ENCODE measurements around the gene ABCC2. TPM values are rescaled to one million over a fixed set of nuclear protein-coding genes. Genes with fewer than 3 reads are reported as not detected.

ABCC2 gene
- total RNA-seq, 2 experiments from 2014 or later = 0.91 to 1.4 TPM

GRCh38 chr10:99768556-99768955, 13.9 kb upstream of the ABCC2 start:
- CTCF ChIA-PET = interaction anchor here (2.2 kb wide), 1 partner anchor 77 kb away, joined by 4 read pairs; no protein-coding TSS in a partner anchor
- POLR2A ChIA-PET = interaction anchor here (0.7 kb wide), 1 partner anchor 1153 kb away, joined by 3 read pairs; no protein-coding TSS in a partner anchor

- POLR2A ChIA-PET = no interaction called here
- CTCF ChIA-PET = no interaction called here
Measured at GRCh38 chr10:99769706-99770105, 12.7 kb upstream of the ABCC2 start.

- ChIA-PET CTCF (no interaction called here), POLR2A (no interaction called here)
Measured at GRCh38 chr10:99770408-99771045, 11.9 kb upstream of the ABCC2 start.

- POLR2A ChIA-PET = no interaction called here
- CTCF ChIA-PET = no interaction called here
Measured at GRCh38 chr10:99775850-99776249, 6.6 kb upstream of the ABCC2 start.

GRCh38 chr10:99777918-99778714, 4.3 kb upstream of the ABCC2 start:
- ChIA-PET CTCF (no interaction called here), POLR2A (no interaction called here)

GRCh38 chr10:99779335-99779734, 3.1 kb upstream of the ABCC2 start:
- ChIA-PET POLR2A (interaction anchor here (0.6 kb wide), 1 partner anchor 28 kb away, joined by 5 read pairs; no protein-coding TSS in a partner anchor), CTCF (no interaction called here)

- ChIA-PET POLR2A (no interaction called here), CTCF (no interaction called here)
Measured at GRCh38 chr10:99781734-99782429, 558 bp upstream of the ABCC2 start.

GRCh38 chr10:99784016-99784726, 1.7 kb downstream of the ABCC2 start:
- ChIA-PET POLR2A (no interaction called here), CTCF (no interaction called here)

GRCh38 chr10:99784727-99785441, 2.4 kb downstream of the ABCC2 start:
- ChIA-PET POLR2A (no interaction called here), CTCF (no interaction called here)

GRCh38 chr10:99785646-99786045, 3.2 kb downstream of the ABCC2 start:
- ChIA-PET CTCF (no interaction called here), POLR2A (no interaction called here)

GRCh38 chr10:99787311-99787710, 4.9 kb downstream of the ABCC2 start:
- POLR2A ChIA-PET = no interaction called here
- CTCF ChIA-PET = no interaction called here

GRCh38 chr10:99787782-99788445, 5.5 kb downstream of the ABCC2 start:
- POLR2A ChIA-PET = no interaction called here
- CTCF ChIA-PET = no interaction called here

GRCh38 chr10:99788598-99789256, 6.3 kb downstream of the ABCC2 start:
- ChIA-PET POLR2A (no interaction called here), CTCF (interaction anchor here (1.2 kb wide), 1 partner anchor 14 kb away, joined by 3 read pairs; no protein-coding TSS in a partner anchor)

- ChIA-PET POLR2A (no interaction called here), CTCF (interaction anchor here (1.4 kb wide), 1 partner anchor 8 kb away, joined by 3 read pairs; no protein-coding TSS in a partner anchor)
Measured at GRCh38 chr10:99791831-99792230, 9.4 kb downstream of the ABCC2 start.

GRCh38 chr10:99793819-99794218, 11.4 kb downstream of the ABCC2 start:
- POLR2A ChIA-PET = no interaction called here
- CTCF ChIA-PET = interaction anchor here (1.3 kb wide), 1 partner anchor 52 kb away, joined by 3 read pairs; no protein-coding TSS in a partner anchor

- ChIA-PET POLR2A (no interaction called here), CTCF (no interaction called here)
Measured at GRCh38 chr10:99796928-99797327, 14.5 kb downstream of the ABCC2 start.

GRCh38 chr10:99798031-99798430, 15.6 kb downstream of the ABCC2 start:
- CTCF ChIA-PET = no interaction called here
- POLR2A ChIA-PET = no interaction called here

- ChIA-PET POLR2A (no interaction called here), CTCF (interaction anchor here (1.5 kb wide), 1 partner anchor 8 kb away, joined by 3 read pairs; no protein-coding TSS in a partner anchor)
Measured at GRCh38 chr10:99798920-99799319, 16.5 kb downstream of the ABCC2 start.

Data from activated CD8-positive, alpha-beta memory T cell treated with anti-CD3 and anti-CD28 coated beads for 36 hours (primary cell).